Breast epithelium (tissue), 4 donors: Measurements from ENCODE around the gene LIPC. TPM values are rescaled to one million over a fixed set of nuclear protein-coding genes. Genes with fewer than 3 reads are reported as not detected.

Experiments used
- DNase-seq, 2 donors: peaks; one replicate each; pipeline ENCODE4 v3.0.0-alpha.2; 2019; ENCODE audit warnings: low spot score in 2 of 2
- H3K27ac ChIP-seq, 2 donors: fragments of 200-600 bp; sonication (generic) in 1 of 2; one replicate each; pipeline ENCODE4 v1.5.1; 2016 to 2019; ENCODE audit warnings: mild to moderate bottlenecking in 1 of 2
- H3K27me3 ChIP-seq, 2 donors: fragments of 200-600 bp; sonication (generic) in 1 of 2; one replicate each; pipeline versions ENCODE4 v1.5.1 to v1.6.0; 2017 to 2019; ENCODE audit warnings: control low read depth in 1 of 2, mild to moderate bottlenecking in 1 of 2
- H3K36me3 ChIP-seq: fragments of 200-600 bp; one replicate; pipeline ENCODE4 v1.5.1; 2019
- H3K4me1 ChIP-seq, 2 donors: fragments of 200-600 bp; sonication (generic); one replicate each; pipeline ENCODE4 v1.5.1; 2016 to 2019; ENCODE audit warnings: control low read depth in 1 of 2
- H3K4me3 ChIP-seq, 3 donors: fragments of 200-600 bp; sonication (generic); 1 replicate in 2 of 3; 2 replicates in 1 of 3; pipeline ENCODE4 v1.5.1; 2016 to 2019; ENCODE audit warnings: mild to moderate bottlenecking in 3 of 3, moderate library complexity in 2 of 3
- H3K9me3 ChIP-seq, 2 donors: fragments of 200-600 bp; sonication (generic) in 1 of 2; one replicate each; pipeline ENCODE4 v1.5.1; 2016 to 2019; ENCODE audit warnings: control low read depth in 1 of 2
- POLR2A ChIP-seq: fragments of 450-650 bp; IDR thresholded peaks from one replicate; pipeline ENCODE4 v1.6.1; 2016; ENCODE audit warnings: antibody characterized with exemption, mild to moderate bottlenecking, moderate library complexity
- POLR2AphosphoS5 ChIP-seq, 3 donors: sonication (generic); formaldehyde crosslinking; IDR thresholded peaks; one replicate each; pipeline ENCODE4 v1.6.1; 2017; ENCODE audit warnings: antibody characterized with exemption in 3 of 3
- intact Hi-C: fragments of 100-400 bp; cut with DNase I; formaldehyde crosslinking; loops from one replicate; pipeline ENCODE4 v1.15.1; 2023; ENCODE audit warnings: low total_unique reads
- total RNA-seq, 3 donors: library from RNA; depleted of rRNA; stranded (reverse); fragments of >200 nt; gene quantifications; one replicate each; pipeline ENCODE4 v1.1.0, GENCODE V29; 2016
- TF ChIP-seq, protein P1 (sequence below), 3 donors: fragments of 450-650 bp; IDR thresholded peaks; one replicate each; pipeline ENCODE4 v1.5.1; 2016 to 2017; ENCODE audit warnings: antibody characterized with exemption in 3 of 3, mild to moderate bottlenecking in 3 of 3, moderate library complexity in 3 of 3

LIPC gene
- total RNA-seq, 3 donors from 2014 or later = 0.15 to 0.80 TPM; not detected in 1

DNA sequence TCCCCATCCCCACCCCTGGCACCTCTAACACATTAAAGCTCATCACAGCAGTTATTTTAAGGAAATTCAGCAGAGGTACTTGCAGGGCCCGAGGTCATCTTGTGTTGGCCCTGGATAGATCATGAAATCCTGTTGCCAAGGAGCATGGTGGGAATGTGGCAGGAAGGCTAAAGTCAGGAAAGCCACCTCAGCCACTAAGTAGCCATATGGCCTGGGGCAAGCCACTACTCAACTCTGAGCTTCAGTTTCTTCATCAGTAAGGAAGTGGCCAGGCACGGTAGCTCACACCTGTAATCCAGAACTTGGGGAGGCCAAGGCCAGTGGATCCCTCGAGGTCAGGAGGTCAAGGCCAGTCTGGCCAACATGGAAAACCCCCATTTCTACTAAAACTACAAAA lies 55.9 kb downstream of the LIPC start:
- H3K4me3 ChIP-seq = no peak overlapping the region
- no peak for DNase-seq
- H3K9me3 ChIP-seq = no peaks in the 10 kb centered on the region
- TF ChIP-seq POLR2AphosphoS5 (IDR thresholded peaks at IDR 0.05) (no peak), POLR2A (no peak)
- TF ChIP-seq, protein P1, sequence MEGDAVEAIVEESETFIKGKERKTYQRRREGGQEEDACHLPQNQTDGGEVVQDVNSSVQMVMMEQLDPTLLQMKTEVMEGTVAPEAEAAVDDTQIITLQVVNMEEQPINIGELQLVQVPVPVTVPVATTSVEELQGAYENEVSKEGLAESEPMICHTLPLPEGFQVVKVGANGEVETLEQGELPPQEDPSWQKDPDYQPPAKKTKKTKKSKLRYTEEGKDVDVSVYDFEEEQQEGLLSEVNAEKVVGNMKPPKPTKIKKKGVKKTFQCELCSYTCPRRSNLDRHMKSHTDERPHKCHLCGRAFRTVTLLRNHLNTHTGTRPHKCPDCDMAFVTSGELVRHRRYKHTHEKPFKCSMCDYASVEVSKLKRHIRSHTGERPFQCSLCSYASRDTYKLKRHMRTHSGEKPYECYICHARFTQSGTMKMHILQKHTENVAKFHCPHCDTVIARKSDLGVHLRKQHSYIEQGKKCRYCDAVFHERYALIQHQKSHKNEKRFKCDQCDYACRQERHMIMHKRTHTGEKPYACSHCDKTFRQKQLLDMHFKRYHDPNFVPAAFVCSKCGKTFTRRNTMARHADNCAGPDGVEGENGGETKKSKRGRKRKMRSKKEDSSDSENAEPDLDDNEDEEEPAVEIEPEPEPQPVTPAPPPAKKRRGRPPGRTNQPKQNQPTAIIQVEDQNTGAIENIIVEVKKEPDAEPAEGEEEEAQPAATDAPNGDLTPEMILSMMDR (IDR thresholded peaks at IDR 0.05) = no peak
- H3K4me1 ChIP-seq = peaks cover 0 to 7% of the 10 kb centered on the region in 2 donors
- H3K27ac ChIP-seq = no peak overlapping the region
- no peaks in the 10 kb centered on the region for H3K36me3 ChIP-seq
- H3K27me3 ChIP-seq = no peaks in the 10 kb centered on the region
- intact Hi-C loops = no loop called here

- no peak for DNase-seq
- TF ChIP-seq, protein P1 (IDR thresholded peaks at IDR 0.05) = no peak
- TF ChIP-seq POLR2A (no peak), POLR2AphosphoS5 (IDR thresholded peaks at IDR 0.05) (no peak)
- H3K9me3 ChIP-seq = no peaks in the 10 kb centered on the region
- H3K27ac ChIP-seq = peak overlapping the region; percentile 87 to 88
- no peaks in the 10 kb centered on the region for H3K36me3 ChIP-seq
- no peaks in the 10 kb centered on the region for H3K27me3 ChIP-seq
- intact Hi-C loops = no loop called here
- peaks cover 0 to 7% of the 10 kb centered on the region in 2 donors for H3K4me1 ChIP-seq
- H3K4me3 ChIP-seq = no peak overlapping the region
Measured at GRCh38 chr15:58489289-58490085, 57.7 kb downstream of the LIPC start.

GRCh38 chr15:58490086-58490887 lies 58.5 kb downstream of the LIPC start:
- peak in 1 of 2 donors; percentile 48 for DNase-seq
- no peaks in the 10 kb centered on the region for H3K36me3 ChIP-seq
- H3K27ac ChIP-seq = peak overlapping the region; percentile 87 to 88
- peak overlapping the region in 2 of 3 donors; percentile 23 to 26 for H3K4me3 ChIP-seq
- H3K9me3 ChIP-seq = no peaks in the 10 kb centered on the region
- intact Hi-C loops = no loop called here
- H3K4me1 ChIP-seq = peaks cover 0 to 7% of the 10 kb centered on the region in 2 donors
- no peaks in the 10 kb centered on the region for H3K27me3 ChIP-seq
- TF ChIP-seq POLR2AphosphoS5 (IDR thresholded peaks at IDR 0.05) = no peak
- no peak for TF ChIP-seq POLR2A
- TF ChIP-seq, protein P1 (IDR thresholded peaks at IDR 0.05) = no peak

- Histone ChIP-seq H3K4me3 (peak overlapping the region in 2 of 3 donors; percentile 23 to 26), H3K9me3 (no peaks in the 10 kb centered on the region), H3K27me3 (no peaks in the 10 kb centered on the region), H3K4me1 (peaks cover 0 to 7% of the 10 kb centered on the region in 2 donors), H3K36me3 (no peaks in the 10 kb centered on the region), H3K27ac (peak overlapping the region; percentile 87 to 88)
- peak in 1 of 2 donors; percentile 66 for DNase-seq
- TF ChIP-seq, protein P1 (IDR thresholded peaks at IDR 0.05) = no peak
- TF ChIP-seq POLR2AphosphoS5 (IDR thresholded peaks at IDR 0.05) (no peak), POLR2A (no peak)
- intact Hi-C loops = no loop called here
Measured at GRCh38 chr15:58490888-58491473, 59.2 kb downstream of the LIPC start.
